K562 (cell line): ENCODE measurements around the gene TOM1L2. TPM values are rescaled to one million over a fixed set of nuclear protein-coding genes. Genes with fewer than 3 reads are reported as not detected.
A peak's percentile ranks its signal among the peaks of the same experiment; 100 is the strongest.

Experiments used
- CTCF ChIP-seq, 3 experiments: IDR thresholded peaks in 2 of 3; conservative IDR thresholded peaks in 1 of 3; 2 replicates each; pipeline ENCODE4 v1.5.1; 2011 to 2012; ENCODE audit warnings: low read length in 3 of 3, mild to moderate bottlenecking in 3 of 3, control low read depth in 2 of 3, improper control_type of control experiment in 1 of 3, inconsistent platforms in 1 of 3, low read depth in 1 of 3, mixed read lengths in 1 of 3, moderate library complexity in 1 of 3; ENCODE audit not compliant: insufficient read depth in 2 of 3
- FOXP1 ChIP-seq: sonication (generic); formaldehyde crosslinking; IDR thresholded peaks from 2 replicates; pipeline ENCODE4 v1.8.0; 2022; ENCODE audit warnings: mild to moderate bottlenecking, missing genetic modification reagents
- KDM1A ChIP-seq, 2 experiments: fragments of 450-650 bp; IDR thresholded peaks; 2 replicates each; pipeline ENCODE4 v1.6.1; 2016; ENCODE audit warnings: mild to moderate bottlenecking in 2 of 2
- LCOR ChIP-seq: sonication (generic); formaldehyde crosslinking; IDR thresholded peaks from 2 replicates; pipeline ENCODE4 v1.8.0; 2022; ENCODE audit warnings: mild to moderate bottlenecking, missing genetic modification reagents
- MGA ChIP-seq: fragments of 450-650 bp; IDR thresholded peaks from 2 replicates; pipeline ENCODE4 v1.6.1; 2016; ENCODE audit warnings: mild to moderate bottlenecking, moderate library complexity
- MIER1 ChIP-seq: fragments of 450-650 bp; IDR thresholded peaks from 2 replicates; pipeline ENCODE4 v1.6.1; 2016; ENCODE audit warnings: antibody characterized with exemption, mild to moderate bottlenecking, low read depth
- OTX1 ChIP-seq: fragments of 450-650 bp; formaldehyde crosslinking; IDR thresholded peaks from 2 replicates; pipeline ENCODE4 v1.4.0; 2022; ENCODE audit warnings: mild to moderate bottlenecking
- PCBP1 ChIP-seq: fragments of 200-400 bp; formaldehyde crosslinking; IDR thresholded peaks from 2 replicates; pipeline ENCODE4 v1.6.1; 2018; ENCODE audit warnings: mild to moderate bottlenecking, low read depth, low read length; ENCODE audit not compliant: poor library complexity, severe bottlenecking
- ZNF445 ChIP-seq: fragments of 250-450 bp; sonication (Bioruptor Pico); IDR thresholded peaks from 2 replicates; pipeline ENCODE4 v1.4.0; 2020; ENCODE audit warnings: low read depth, mild to moderate bottlenecking, moderate library complexity
- ZNF592 ChIP-seq: fragments of 450-650 bp; IDR thresholded peaks from 2 replicates; pipeline ENCODE4 v1.6.1; 2017; ENCODE audit warnings: antibody characterized with exemption, mild to moderate bottlenecking
- polyA plus RNA-seq, 8 experiments: library from polyadenylated mRNA; depleted of rRNA in 4 of 8; stranded (reverse) in 5 of 8; unstranded in 3 of 8; fragments of >200 nt; fragmentation: Nextera tagmentation in 2 of 8; fragmentation: Illumina TruSeq in 1 of 8; extraction: Ambion mirVana in 2 of 8; extraction: Trizol in 1 of 8; gene quantifications; 2 replicates each; pipeline versions ENCODE4 v1.2.1 to v1.2.3, GENCODE V29; 2011 to 2014; ENCODE audit warnings: inconsistent platforms in 1 of 8, missing spikeins in 1 of 8
- total RNA-seq, 7 experiments: library from RNA; depleted of rRNA in 6 of 7; stranded (reverse); fragments of >200 nt in 6 of 7; fragmentation: Illumina TruSeq in 2 of 7; extraction: Trizol in 2 of 7; gene quantifications; 2 replicates each; pipeline versions ENCODE4 v1.2.1 to v1.2.3, GENCODE V29; 2011 to 2021; ENCODE audit warnings: low replicate concordance in 1 of 7

Gene TOM1L2
- total and polyA plus RNA-seq, 9 of the 15 experiments (the other 6 are each of a cell fraction or from before 2014, with no cell fraction given): 0.07 to 6.0 (median 2.5) TPM

GRCh38 chr17:17836250-17836817 is 135.9 kb downstream of the TOM1L2 start (continued):
- no peak for TF ChIP-seq FOXP1 (CRISPR knock-in tag)
- peak; percentile 82 for TF ChIP-seq PCBP1
- no peak; the same call in 1 of the 2 replicates for TF ChIP-seq LCOR
- no peak for TF ChIP-seq MIER1
- TF ChIP-seq ZNF445 (CRISPR knock-in tag): no peak
- TF ChIP-seq ZNF592: no peak
- TF ChIP-seq CTCF (IDR thresholded peaks at IDR 0.05 in 2 of 3, conservative IDR thresholded peaks at IDR 0.05 in 1 of 3; ENCODE audit: insufficient read depth in 2 of 3, low read depth in 1 of 3, low read length in 3 of 3): no peak
- TF ChIP-seq KDM1A (IDR thresholded peaks at IDR 0.05): no peak
- no peak for TF ChIP-seq MGA
- TF ChIP-seq OTX1 (CRISPR knock-in tag): no peak
